ENCODE measurements around the gene PTTG1IP2. TPM values are rescaled to one million over a fixed set of nuclear protein-coding genes. Genes with fewer than 3 reads are reported as not detected.

PTTG1IP2 gene
- total RNA-seq, 2 donors from 2014 or later, result not detected

GRCh38 chr7:90540406-90540805, 71.0 kb downstream of the PTTG1IP2 start:
- ATAC-seq, result no peak
- Mint-ChIP-seq H3K4me3 (no peak overlapping the region), H3K4me1 (no peaks in the 10 kb centered on the region), H3K27ac (no peak overlapping the region), H3K27me3 (peaks cover 8% of the 10 kb centered on the region), H3K36me3 (ENCODE audit: low read depth) (no peaks in the 10 kb centered on the region)
- H3K9me3 ChIP-seq (ENCODE audit: control insufficient read depth, low read length, poor library complexity, severe bottlenecking), result no peaks in the 10 kb centered on the region
- DNase-seq, result no peak

- Mint-ChIP-seq H3K27ac (no peak overlapping the region), H3K4me1 (no peaks in the 10 kb centered on the region), H3K27me3 (peaks cover 7% of the 10 kb centered on the region), H3K36me3 (ENCODE audit: low read depth) (peaks cover 2% of the 10 kb centered on the region), H3K4me3 (no peak overlapping the region)
- no peak for DNase-seq
- H3K9me3 ChIP-seq (ENCODE audit: control insufficient read depth, low read length, poor library complexity, severe bottlenecking), result no peaks in the 10 kb centered on the region
- ATAC-seq, result no peak
Observed at GRCh38 chr7:90551036-90551435, 81.6 kb downstream of the PTTG1IP2 start.

- Mint-ChIP-seq H3K36me3 (ENCODE audit: low read depth) (peaks cover 2% of the 10 kb centered on the region), H3K4me3 (no peak overlapping the region), H3K27ac (no peak overlapping the region), H3K4me1 (no peaks in the 10 kb centered on the region), H3K27me3 (peaks cover 7% of the 10 kb centered on the region)
- DNase-seq, result no peak
- no peak for ATAC-seq
- H3K9me3 ChIP-seq (ENCODE audit: control insufficient read depth, low read length, poor library complexity, severe bottlenecking), result no peaks in the 10 kb centered on the region
Observed at GRCh38 chr7:90552521-90552920, 83.1 kb downstream of the PTTG1IP2 start.

- Mint-ChIP-seq H3K27me3 (peaks cover 6% of the 10 kb centered on the region), H3K4me3 (no peak overlapping the region), H3K4me1 (no peaks in the 10 kb centered on the region), H3K27ac (no peak overlapping the region), H3K36me3 (ENCODE audit: low read depth) (no peaks in the 10 kb centered on the region)
- no peak for DNase-seq
- no peaks in the 10 kb centered on the region for H3K9me3 ChIP-seq (ENCODE audit: control insufficient read depth, low read length, poor library complexity, severe bottlenecking)
- no peak for ATAC-seq
Observed at GRCh38 chr7:90560730-90561129, 91.3 kb downstream of the PTTG1IP2 start.

Other genes starting within 250 kb of the PTTG1IP2 start
- 1 to 10 TPM in 1 of 2 donors, under 1 TPM in 1; 0.60 to 1.6 TPM for gene CFAP69, start 224.5 kb upstream of the PTTG1IP2 start, total RNA-seq
- gene FAM237B, start 148.3 kb upstream of the PTTG1IP2 start, total RNA-seq, result not detected
- 10 to 100 TPM; 15.4 to 19.9 TPM for gene GTPBP10, start 122.9 kb upstream of the PTTG1IP2 start, total RNA-seq
- gene CLDN12, start 66.2 kb upstream of the PTTG1IP2 start, total RNA-seq, result 1 to 10 TPM; 1.6 to 4.1 TPM
- 1 to 10 TPM; 1.7 to 4.6 TPM for gene CDK14, start 126.7 kb downstream of the PTTG1IP2 start, total RNA-seq